ENCODE data around the gene RCAN3.

DNA sequence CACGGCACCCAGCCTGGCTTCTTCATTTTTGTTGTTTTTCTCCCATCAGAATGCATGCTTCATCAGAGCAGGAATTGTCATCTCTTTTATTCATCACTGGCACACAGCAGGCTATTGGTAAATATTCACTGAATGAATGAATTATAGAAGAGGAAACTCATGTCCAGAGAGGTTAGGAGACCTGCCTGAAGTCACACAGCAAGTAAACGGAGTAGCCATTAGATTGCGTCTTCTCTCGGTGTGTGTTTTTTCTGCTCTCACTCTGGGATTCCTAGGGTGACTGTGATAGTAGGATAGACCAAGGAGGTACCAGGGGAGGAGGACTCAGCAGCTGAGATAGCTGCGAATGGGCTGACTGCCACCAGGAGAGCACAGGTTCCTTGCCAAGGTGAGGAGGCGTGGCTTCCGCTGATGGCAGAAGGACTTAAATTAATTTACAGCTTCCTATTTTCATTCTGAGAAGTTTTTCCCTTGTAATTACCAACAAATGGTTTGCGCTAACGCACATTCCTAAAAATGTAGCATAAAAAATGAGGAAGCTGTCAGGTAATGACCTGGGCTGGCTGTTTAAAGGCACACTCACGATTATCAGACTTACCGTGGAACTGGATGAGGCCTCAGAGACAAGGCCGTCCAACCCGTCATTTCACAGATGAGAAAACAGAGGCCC lies 48.8 kb downstream of the RCAN3 start:
- TF ChIP-seq POLR2AphosphoS5 (IDR thresholded peaks at IDR 0.05; ENCODE audit: low read depth, low read length) (no peak), TCF7L2 (IDR thresholded peaks at IDR 0.05; ENCODE audit: low read depth, low read length) (no peak)
- TF ChIP-seq, protein P1, sequence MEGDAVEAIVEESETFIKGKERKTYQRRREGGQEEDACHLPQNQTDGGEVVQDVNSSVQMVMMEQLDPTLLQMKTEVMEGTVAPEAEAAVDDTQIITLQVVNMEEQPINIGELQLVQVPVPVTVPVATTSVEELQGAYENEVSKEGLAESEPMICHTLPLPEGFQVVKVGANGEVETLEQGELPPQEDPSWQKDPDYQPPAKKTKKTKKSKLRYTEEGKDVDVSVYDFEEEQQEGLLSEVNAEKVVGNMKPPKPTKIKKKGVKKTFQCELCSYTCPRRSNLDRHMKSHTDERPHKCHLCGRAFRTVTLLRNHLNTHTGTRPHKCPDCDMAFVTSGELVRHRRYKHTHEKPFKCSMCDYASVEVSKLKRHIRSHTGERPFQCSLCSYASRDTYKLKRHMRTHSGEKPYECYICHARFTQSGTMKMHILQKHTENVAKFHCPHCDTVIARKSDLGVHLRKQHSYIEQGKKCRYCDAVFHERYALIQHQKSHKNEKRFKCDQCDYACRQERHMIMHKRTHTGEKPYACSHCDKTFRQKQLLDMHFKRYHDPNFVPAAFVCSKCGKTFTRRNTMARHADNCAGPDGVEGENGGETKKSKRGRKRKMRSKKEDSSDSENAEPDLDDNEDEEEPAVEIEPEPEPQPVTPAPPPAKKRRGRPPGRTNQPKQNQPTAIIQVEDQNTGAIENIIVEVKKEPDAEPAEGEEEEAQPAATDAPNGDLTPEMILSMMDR (IDR thresholded peaks at IDR 0.05): no peak
- TF ChIP-seq, protein P2, sequence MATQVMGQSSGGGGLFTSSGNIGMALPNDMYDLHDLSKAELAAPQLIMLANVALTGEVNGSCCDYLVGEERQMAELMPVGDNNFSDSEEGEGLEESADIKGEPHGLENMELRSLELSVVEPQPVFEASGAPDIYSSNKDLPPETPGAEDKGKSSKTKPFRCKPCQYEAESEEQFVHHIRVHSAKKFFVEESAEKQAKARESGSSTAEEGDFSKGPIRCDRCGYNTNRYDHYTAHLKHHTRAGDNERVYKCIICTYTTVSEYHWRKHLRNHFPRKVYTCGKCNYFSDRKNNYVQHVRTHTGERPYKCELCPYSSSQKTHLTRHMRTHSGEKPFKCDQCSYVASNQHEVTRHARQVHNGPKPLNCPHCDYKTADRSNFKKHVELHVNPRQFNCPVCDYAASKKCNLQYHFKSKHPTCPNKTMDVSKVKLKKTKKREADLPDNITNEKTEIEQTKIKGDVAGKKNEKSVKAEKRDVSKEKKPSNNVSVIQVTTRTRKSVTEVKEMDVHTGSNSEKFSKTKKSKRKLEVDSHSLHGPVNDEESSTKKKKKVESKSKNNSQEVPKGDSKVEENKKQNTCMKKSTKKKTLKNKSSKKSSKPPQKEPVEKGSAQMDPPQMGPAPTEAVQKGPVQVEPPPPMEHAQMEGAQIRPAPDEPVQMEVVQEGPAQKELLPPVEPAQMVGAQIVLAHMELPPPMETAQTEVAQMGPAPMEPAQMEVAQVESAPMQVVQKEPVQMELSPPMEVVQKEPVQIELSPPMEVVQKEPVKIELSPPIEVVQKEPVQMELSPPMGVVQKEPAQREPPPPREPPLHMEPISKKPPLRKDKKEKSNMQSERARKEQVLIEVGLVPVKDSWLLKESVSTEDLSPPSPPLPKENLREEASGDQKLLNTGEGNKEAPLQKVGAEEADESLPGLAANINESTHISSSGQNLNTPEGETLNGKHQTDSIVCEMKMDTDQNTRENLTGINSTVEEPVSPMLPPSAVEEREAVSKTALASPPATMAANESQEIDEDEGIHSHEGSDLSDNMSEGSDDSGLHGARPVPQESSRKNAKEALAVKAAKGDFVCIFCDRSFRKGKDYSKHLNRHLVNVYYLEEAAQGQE (IDR thresholded peaks at IDR 0.05; ENCODE audit: insufficient read depth in 1 of 2, low read depth in 2 of 2, low read length in 1 of 2): no peak
